GM12872 (cell line): ENCODE results near the gene GNB1.

Source experiments
- CTCF ChIP-seq: IDR thresholded peaks from 3 replicates; pipeline ENCODE4 v1.5.1; 2011; ENCODE audit warnings: low read depth, mild to moderate bottlenecking, low read length, moderate library complexity; ENCODE audit not compliant: insufficient read depth

GNB1 gene

GRCh38 chr1:1916851-1917251, 26.0 kb upstream of the GNB1 start:
- no peak for TF ChIP-seq CTCF

GRCh38 chr1:1915911-1916840, 25.3 kb upstream of the GNB1 start:
- no peak for TF ChIP-seq CTCF

- no peak for TF ChIP-seq CTCF
These were observed 24.2 kb upstream of the GNB1 start, which contains the start of gene CALML6 for GRCh38 chr1:1914971-1915692. Gene CALML6 (plus strand): TSS chr1:1915260. CDS start chr1:1915281, 21 bp downstream.

- TF ChIP-seq CTCF: no peak
These were observed 23.4 kb upstream of the GNB1 start for GRCh38 chr1:1914101-1914970.

- TF ChIP-seq CTCF: no peak
These were observed 20.6 kb upstream of the GNB1 start for GRCh38 chr1:1911350-1912041.

GRCh38 chr1:1910651-1911331, 19.9 kb upstream of the GNB1 start:
- TF ChIP-seq CTCF: no peak
